Activated naive CD8-positive, alpha-beta T cell treated with anti-CD3 and anti-CD28 coated beads for 36 hours (primary cell): ENCODE results near the gene CTSZ. TPM values are rescaled to one million over a fixed set of nuclear protein-coding genes. Genes with fewer than 3 reads are reported as not detected.
A peak's percentile ranks its signal among the peaks of the same experiment; 100 is the strongest.
"Not testable (repeated sequence)": the region's sequence is repeated elsewhere in the genome, so short reads cannot be mapped to it uniquely, and the experiment has no call there.

Experiments used
- DNase-seq: peaks from one replicate; pipeline ENCODE4 v3.0.0; 2021
- H3K27ac Mint-ChIP-seq: one replicate; pipeline ENCODE4 v1.8.0; 2022; ENCODE audit warnings: mild to moderate bottlenecking, moderate library complexity, mixed read lengths
- H3K27me3 Mint-ChIP-seq: one replicate; pipeline ENCODE4 v1.8.0; 2022; ENCODE audit warnings: mild to moderate bottlenecking, mixed read lengths
- H3K36me3 Mint-ChIP-seq: one replicate; pipeline ENCODE4 v1.8.0; 2021; ENCODE audit warnings: mild to moderate bottlenecking, mixed read lengths
- H3K4me1 Mint-ChIP-seq: one replicate; pipeline ENCODE4 v1.8.0; 2021; ENCODE audit warnings: mixed read lengths
- H3K4me3 Mint-ChIP-seq: one replicate; pipeline ENCODE4 v1.8.0; 2022; ENCODE audit warnings: mild to moderate bottlenecking, moderate library complexity, mixed read lengths
- H3K9me3 Mint-ChIP-seq: one replicate; pipeline ENCODE4 v1.8.0; 2022; ENCODE audit warnings: mixed read lengths
- total RNA-seq, 2 experiments: library from RNA; stranded (reverse); gene quantifications; one replicate each; pipeline ENCODE4 v1.2.3, GENCODE V29; 2021

Gene CTSZ
- total RNA-seq, result 10 to 100 TPM; 24.6 to 25.4 TPM

- H3K4me3 Mint-ChIP-seq, result peak within 1 kb of the TSS; percentile 75
Measured at GRCh38 chr20:59006864-59007664, at the start of gene CTSZ. TSS of gene CTSZ (minus strand) at chr20:59007254. CDS start at chr20:59007128, 126 bp downstream.

DNA sequence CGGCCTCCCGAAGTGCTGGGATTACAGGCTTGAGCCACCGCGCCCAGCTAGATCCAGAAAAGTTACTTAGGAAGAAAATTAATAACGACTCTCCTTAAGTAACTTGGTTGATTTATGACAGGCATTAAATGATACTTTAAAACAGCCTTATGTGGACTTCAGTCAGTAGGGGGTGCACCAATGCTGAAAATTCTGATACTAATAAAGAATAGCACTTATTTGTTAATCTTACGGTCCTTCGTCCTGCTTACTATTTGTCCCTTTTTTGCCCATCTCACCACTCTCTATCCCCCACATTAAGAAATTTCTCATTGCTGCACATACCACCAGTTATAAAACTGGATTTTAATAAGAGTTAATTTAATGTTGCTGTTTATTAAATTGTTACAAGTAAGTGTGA, 48.2 kb upstream of the CTSZ start:
- DNase-seq, result no peak
- no peaks in the 10 kb centered on the region for H3K9me3 Mint-ChIP-seq
- H3K27ac Mint-ChIP-seq, result no peak overlapping the region
- H3K36me3 Mint-ChIP-seq, result no peaks in the 10 kb centered on the region
- H3K27me3 Mint-ChIP-seq, result peaks cover 27% of the 10 kb centered on the region
- peaks cover 3% of the 10 kb centered on the region for H3K4me1 Mint-ChIP-seq
- no peak overlapping the region for H3K4me3 Mint-ChIP-seq

More at GRCh38 chr20:59006864-59007664, at the start of gene CTSZ:
- peaks cover 3% of the 10 kb centered on the region for H3K36me3 Mint-ChIP-seq
- H3K9me3 Mint-ChIP-seq, result no peaks in the 10 kb centered on the region
- peak; percentile 59 for DNase-seq
- no peaks in the 10 kb centered on the region for H3K27me3 Mint-ChIP-seq
- peak within 1 kb of the TSS; percentile 67 for H3K27ac Mint-ChIP-seq
- H3K4me1 Mint-ChIP-seq, result peaks cover 31% of the 10 kb centered on the region

- Mint-ChIP-seq H3K36me3 (no peaks in the 10 kb centered on the region), H3K27me3 (peaks cover 27% of the 10 kb centered on the region), H3K4me3 (no peak overlapping the region), H3K27ac (no peak overlapping the region), H3K4me1 (peaks cover 11% of the 10 kb centered on the region), H3K9me3 (no peaks in the 10 kb centered on the region)
- no peak for DNase-seq
Measured at GRCh38 chr20:59051666-59052185, 44.7 kb upstream of the CTSZ start.

DNA sequence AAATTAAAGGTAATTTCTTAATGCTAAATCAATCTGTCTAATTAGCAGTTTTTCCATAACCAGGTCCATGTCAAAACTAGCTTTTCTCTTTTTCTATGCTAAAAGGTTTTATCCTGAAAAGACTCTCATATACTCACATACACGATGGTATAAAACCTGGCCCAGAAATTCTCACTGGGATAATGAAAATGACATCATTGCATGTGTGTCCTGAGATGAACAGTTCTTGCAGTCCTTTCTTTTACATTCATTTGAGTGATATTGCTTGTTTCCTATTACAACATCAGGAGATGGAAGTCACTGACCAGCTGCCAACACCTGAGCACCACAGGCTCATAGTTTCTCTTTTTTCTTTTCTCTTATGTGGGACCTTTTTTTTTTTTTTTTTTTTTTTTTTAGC, 43.4 kb upstream of the CTSZ start:
- Mint-ChIP-seq H3K27me3 (peaks cover 25% of the 10 kb centered on the region), H3K4me3 (no peak overlapping the region), H3K36me3 (no peaks in the 10 kb centered on the region), H3K27ac (no peak overlapping the region), H3K4me1 (peaks cover 8% of the 10 kb centered on the region), H3K9me3 (no peaks in the 10 kb centered on the region)
- no peak for DNase-seq

DNA sequence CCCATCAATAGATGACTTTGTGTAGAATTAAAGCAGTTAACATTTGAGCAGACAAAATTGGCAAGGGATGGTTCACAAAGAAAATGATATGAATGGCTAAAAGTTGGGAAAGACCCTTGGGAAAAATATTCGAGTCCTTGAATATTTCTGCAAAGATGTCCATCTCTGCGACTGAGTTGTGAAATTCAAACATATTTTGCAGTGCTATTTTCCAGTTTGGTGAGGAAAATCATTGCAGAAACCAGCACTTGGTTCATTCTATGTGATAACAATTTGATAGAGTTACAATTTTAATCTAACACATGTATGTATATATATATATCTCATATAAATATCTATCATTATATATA, 41.6 kb upstream of the CTSZ start:
- Mint-ChIP-seq H3K36me3 (no peaks in the 10 kb centered on the region), H3K9me3 (no peaks in the 10 kb centered on the region), H3K4me3 (no peak overlapping the region), H3K4me1 (peaks cover 12% of the 10 kb centered on the region), H3K27me3 (peaks cover 21% of the 10 kb centered on the region), H3K27ac (no peak overlapping the region)
- no peak for DNase-seq

- no peak for DNase-seq
- H3K4me3 Mint-ChIP-seq, result no peak overlapping the region
- no peaks in the 10 kb centered on the region for H3K36me3 Mint-ChIP-seq
Measured at GRCh38 chr20:59047938-59048680, 41.1 kb upstream of the CTSZ start.

GRCh38 chr20:59046862-59047261, 39.8 kb upstream of the CTSZ start:
- no peaks in the 10 kb centered on the region for H3K9me3 Mint-ChIP-seq
- H3K27ac Mint-ChIP-seq, result no peak overlapping the region
- peaks cover 7% of the 10 kb centered on the region for H3K27me3 Mint-ChIP-seq
- H3K36me3 Mint-ChIP-seq, result no peaks in the 10 kb centered on the region
- no peak overlapping the region for H3K4me3 Mint-ChIP-seq
- H3K4me1 Mint-ChIP-seq, result peaks cover 20% of the 10 kb centered on the region
- no peak for DNase-seq

More at GRCh38 chr20:59047938-59048680, 41.1 kb upstream of the CTSZ start:
- Mint-ChIP-seq H3K9me3 (no peaks in the 10 kb centered on the region), H3K27ac (no peak overlapping the region), H3K4me1 (peaks cover 18% of the 10 kb centered on the region), H3K27me3 (peaks cover 18% of the 10 kb centered on the region)

DNA sequence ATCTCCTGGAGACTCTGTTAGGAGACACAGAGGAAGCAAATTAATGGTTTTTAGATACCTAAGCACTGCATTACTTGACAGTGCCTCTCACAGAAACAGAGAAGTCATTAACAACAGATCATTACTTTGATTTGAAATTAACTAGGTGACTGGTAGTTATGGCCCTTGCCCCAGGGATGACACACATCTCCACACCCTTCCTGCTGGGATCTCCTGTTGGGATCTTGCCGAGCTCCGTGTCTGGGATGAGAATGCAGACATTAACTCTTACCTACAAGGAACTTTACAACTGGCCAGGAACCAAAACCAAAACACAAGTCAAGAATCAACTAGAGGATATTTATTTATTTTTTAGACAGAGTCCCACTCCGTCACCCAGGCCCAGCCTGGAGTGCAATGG, 37.7 kb upstream of the CTSZ start:
- Mint-ChIP-seq H3K36me3 (peaks cover 19% of the 10 kb centered on the region), H3K27ac (no peak overlapping the region), H3K4me1 (peaks cover 38% of the 10 kb centered on the region), H3K9me3 (no peaks in the 10 kb centered on the region), H3K27me3 (no peaks in the 10 kb centered on the region), H3K4me3 (no peak overlapping the region)
- DNase-seq, result no peak

DNA sequence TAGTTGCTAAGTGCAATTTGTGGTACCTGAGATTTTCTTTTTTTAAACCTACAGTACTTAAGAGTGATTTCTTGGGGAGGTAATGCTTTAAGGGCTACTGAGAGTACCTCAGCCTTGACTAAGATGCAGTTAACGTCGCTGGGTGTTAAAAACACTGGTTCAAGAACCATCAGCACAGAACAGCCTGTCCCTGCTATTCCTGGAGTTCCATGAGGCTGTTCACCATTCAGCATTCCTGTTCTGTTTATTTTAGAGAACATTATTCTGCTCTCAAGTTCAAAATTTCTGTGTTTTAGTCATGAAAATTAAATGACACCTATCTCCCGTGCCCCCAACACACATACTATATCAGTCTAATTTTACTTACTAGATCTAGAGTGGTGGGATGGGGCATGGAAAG, 37.2 kb upstream of the CTSZ start:
- H3K4me3 Mint-ChIP-seq, result no peak overlapping the region
- H3K4me1 Mint-ChIP-seq, result peaks cover 43% of the 10 kb centered on the region
- H3K27ac Mint-ChIP-seq, result no peak overlapping the region
- no peaks in the 10 kb centered on the region for H3K9me3 Mint-ChIP-seq
- H3K27me3 Mint-ChIP-seq, result no peaks in the 10 kb centered on the region
- DNase-seq, result no peak
- peaks cover 23% of the 10 kb centered on the region for H3K36me3 Mint-ChIP-seq

GRCh38 chr20:59043698-59044097, 36.6 kb upstream of the CTSZ start:
- Mint-ChIP-seq H3K27me3 (no peaks in the 10 kb centered on the region), H3K9me3 (no peaks in the 10 kb centered on the region), H3K27ac (peak overlapping the region; percentile 82), H3K4me1 (peaks cover 48% of the 10 kb centered on the region), H3K36me3 (peaks cover 26% of the 10 kb centered on the region), H3K4me3 (peak overlapping the region; percentile 69)
- DNase-seq, result peak; percentile 15

DNA sequence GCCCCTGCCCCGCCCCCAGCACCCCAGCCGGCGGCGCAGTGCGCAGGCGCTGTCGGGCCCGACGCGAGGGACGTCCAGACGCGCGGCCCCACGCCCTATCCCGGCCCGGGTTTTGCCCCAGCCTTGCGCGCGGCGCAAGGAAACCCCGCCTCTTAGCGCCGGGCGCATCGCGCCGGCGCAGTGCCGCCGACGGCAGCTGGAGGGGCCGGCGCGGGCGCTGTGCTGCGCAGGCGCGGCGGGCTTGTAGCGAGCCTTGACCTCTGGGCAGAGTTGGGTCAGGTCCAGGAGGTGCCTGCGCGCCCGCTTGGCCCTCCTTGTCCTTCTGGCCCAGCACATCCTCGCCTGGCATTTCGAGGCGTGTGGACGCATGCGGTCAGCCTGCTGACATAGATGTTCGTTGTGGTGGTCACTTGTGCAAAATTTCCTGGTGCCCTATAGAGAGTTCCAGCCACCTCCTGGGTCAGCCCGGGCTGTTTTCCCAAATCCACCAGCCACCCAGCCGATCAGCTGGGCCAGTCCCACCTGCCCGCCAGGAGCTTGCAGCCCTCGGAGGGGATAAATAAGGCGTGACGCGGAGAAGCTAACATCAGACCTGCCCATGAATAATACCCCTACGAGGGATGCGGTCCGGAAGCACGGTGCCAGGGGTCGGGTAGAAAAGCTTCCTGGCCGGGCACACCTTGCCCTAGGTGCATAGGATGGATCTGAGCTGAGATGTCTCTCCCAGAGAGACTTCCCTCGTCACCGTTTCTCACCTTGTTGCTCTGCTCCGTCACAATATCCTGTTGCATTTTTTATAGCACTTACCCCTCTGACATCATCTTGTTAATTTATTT, 36.0 kb upstream of the CTSZ start:
- H3K27ac Mint-ChIP-seq, result peak overlapping the region; percentile 95
- peak overlapping the region; percentile 95 for H3K4me3 Mint-ChIP-seq
- peaks cover 44% of the 10 kb centered on the region for H3K4me1 Mint-ChIP-seq
- no peaks in the 10 kb centered on the region for H3K9me3 Mint-ChIP-seq
- peaks cover 30% of the 10 kb centered on the region for H3K36me3 Mint-ChIP-seq
- no peaks in the 10 kb centered on the region for H3K27me3 Mint-ChIP-seq
- DNase-seq, result peak; percentile 98

DNA sequence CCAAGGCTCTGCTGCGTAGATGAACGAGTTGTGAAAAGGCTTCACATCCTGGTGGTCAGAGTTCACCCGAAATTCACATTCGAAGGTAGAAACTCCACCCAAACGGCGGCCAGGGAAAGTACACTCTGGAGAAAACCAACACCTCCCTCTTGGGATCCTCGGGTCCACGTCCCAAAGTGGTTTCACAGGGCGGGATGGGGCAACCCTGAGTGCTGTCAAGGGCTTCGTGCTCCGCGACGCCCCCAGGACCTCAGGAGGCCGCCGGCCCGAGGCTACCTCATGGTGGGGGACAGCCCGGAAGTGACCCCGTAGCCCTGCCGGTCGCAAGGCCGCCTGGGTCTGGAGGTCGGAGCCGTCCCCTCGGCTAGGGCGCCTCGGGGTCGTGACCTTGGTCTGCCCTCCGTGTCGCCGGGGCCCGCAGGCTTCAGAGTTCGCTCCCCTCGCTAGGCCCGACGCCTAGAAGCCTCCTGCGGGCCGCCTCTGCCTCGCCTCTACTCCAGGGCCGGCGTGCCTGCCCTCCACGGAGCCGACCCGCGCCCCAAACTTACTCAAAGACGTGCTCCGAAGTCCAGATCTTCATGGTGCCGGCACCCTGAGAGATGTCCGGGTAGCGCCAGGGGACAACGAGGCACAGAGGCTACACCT, 35.2 kb upstream of the CTSZ start, which contains the start of gene PRELID3B:
Gene PRELID3B (minus strand): TSS at position 636 of the 645 bp plus-strand sequence. CDS start 56 bp downstream, at position 580.
- no peak for DNase-seq
- Mint-ChIP-seq H3K4me1 (peaks cover 43% of the 10 kb centered on the region), H3K9me3 (no peaks in the 10 kb centered on the region), H3K27me3 (no peaks in the 10 kb centered on the region), H3K27ac (peak within 1 kb of the TSS; percentile 95), H3K36me3 (peaks cover 34% of the 10 kb centered on the region), H3K4me3 (peak within 1 kb of the TSS; percentile 95)

GRCh38 chr20:59041487-59041886, 34.4 kb upstream of the CTSZ start:
- not testable (repeated sequence) for H3K9me3 Mint-ChIP-seq, H3K27me3 Mint-ChIP-seq, DNase-seq
- peak overlapping the region; percentile 95 for H3K4me3 Mint-ChIP-seq
- peak overlapping the region; percentile 87 for H3K27ac Mint-ChIP-seq
- H3K36me3 Mint-ChIP-seq, result peaks cover 41% of the 10 kb centered on the region
- peaks cover 50% of the 10 kb centered on the region for H3K4me1 Mint-ChIP-seq

DNA sequence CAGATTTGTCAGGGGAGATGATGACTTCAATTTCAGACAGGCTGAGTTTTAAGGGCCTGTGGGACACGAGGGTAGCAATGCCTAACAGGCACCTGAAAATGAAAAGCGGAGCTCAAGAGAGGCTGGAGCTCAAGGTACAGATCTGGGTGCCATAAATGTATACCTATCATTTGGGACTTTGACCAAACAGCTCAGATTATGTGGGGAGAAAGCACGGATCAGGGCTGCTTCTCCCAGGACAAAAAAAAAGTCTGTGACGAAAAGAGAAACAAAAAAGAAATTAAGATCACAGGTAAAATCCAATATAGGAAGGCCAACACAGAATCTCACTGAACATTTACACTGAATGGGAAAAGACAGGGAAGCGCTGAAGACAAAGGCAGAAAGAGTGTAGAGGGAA, 33.6 kb upstream of the CTSZ start:
- peak overlapping the region; percentile 95 for H3K4me3 Mint-ChIP-seq
- DNase-seq, result no peak
- peak overlapping the region; percentile 87 for H3K27ac Mint-ChIP-seq
- H3K9me3 Mint-ChIP-seq, result no peaks in the 10 kb centered on the region
- H3K4me1 Mint-ChIP-seq, result peaks cover 52% of the 10 kb centered on the region
- peaks cover 43% of the 10 kb centered on the region for H3K36me3 Mint-ChIP-seq
- no peaks in the 10 kb centered on the region for H3K27me3 Mint-ChIP-seq
